ENCODE results near the gene ERP44. TPM values are rescaled to one million over a fixed set of nuclear protein-coding genes. Genes with fewer than 3 reads are reported as not detected.
"Not testable (repeated sequence)": the region's sequence is repeated elsewhere in the genome, so short reads cannot be mapped to it uniquely, and the experiment has no call there.

Gene ERP44
- total RNA-seq, 2 donors from 2014 or later, result 27.8 to 30.2 TPM

GRCh38 chr9:100011062-100011681 lies 87.6 kb downstream of the ERP44 start:
- intact Hi-C loops (cut with DNase I), result no loop called here
- H3K9ac ChIP-seq (ENCODE audit: low read depth in 2 of 2, low read length in 2 of 2), result no peak overlapping the region
- H3K9me3 ChIP-seq, result no peaks in the 10 kb centered on the region
- peak; percentile 28 for DNase-seq
- no peaks in the 10 kb centered on the region for H3K4me1 ChIP-seq
- H3K27me3 ChIP-seq, result no peaks in the 10 kb centered on the region
- no peak overlapping the region for H3K4me3 ChIP-seq
- H3K27ac ChIP-seq, result no peak overlapping the region
- TF ChIP-seq, protein P1, sequence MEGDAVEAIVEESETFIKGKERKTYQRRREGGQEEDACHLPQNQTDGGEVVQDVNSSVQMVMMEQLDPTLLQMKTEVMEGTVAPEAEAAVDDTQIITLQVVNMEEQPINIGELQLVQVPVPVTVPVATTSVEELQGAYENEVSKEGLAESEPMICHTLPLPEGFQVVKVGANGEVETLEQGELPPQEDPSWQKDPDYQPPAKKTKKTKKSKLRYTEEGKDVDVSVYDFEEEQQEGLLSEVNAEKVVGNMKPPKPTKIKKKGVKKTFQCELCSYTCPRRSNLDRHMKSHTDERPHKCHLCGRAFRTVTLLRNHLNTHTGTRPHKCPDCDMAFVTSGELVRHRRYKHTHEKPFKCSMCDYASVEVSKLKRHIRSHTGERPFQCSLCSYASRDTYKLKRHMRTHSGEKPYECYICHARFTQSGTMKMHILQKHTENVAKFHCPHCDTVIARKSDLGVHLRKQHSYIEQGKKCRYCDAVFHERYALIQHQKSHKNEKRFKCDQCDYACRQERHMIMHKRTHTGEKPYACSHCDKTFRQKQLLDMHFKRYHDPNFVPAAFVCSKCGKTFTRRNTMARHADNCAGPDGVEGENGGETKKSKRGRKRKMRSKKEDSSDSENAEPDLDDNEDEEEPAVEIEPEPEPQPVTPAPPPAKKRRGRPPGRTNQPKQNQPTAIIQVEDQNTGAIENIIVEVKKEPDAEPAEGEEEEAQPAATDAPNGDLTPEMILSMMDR (IDR thresholded peaks at IDR 0.05), result peak; percentile 63
- H3K36me3 ChIP-seq, result no peaks in the 10 kb centered on the region

DNA sequence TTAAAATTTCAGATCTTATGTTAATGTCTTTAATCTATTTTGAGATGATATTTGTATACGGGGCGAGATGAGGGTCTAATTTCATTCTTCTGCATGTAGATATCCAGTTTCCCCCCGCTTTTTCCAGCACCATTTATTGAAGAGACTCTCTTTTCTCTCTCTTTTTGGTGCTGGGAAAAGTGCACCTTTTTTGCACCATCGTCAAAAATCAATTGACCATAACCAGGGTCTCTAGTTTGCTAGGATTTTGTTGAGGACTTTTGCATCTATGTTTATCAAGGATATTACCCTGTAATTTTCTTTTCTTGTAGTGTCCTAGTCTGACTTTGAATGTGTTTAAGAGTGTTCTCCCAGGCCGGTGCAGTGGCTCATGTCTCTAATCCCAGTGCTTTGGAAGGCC lies 99.0 kb downstream of the ERP44 start:
- intact Hi-C loops (cut with DNase I), result no loop called here
- Histone ChIP-seq H3K9me3 (no peaks in the 10 kb centered on the region), H3K27ac (no peak overlapping the region), H3K9ac (ENCODE audit: low read depth in 2 of 2, low read length in 2 of 2) (no peak overlapping the region), H3K4me3 (no peak overlapping the region), H3K27me3 (no peaks in the 10 kb centered on the region), H3K36me3 (no peaks in the 10 kb centered on the region), H3K4me1 (no peaks in the 10 kb centered on the region)
- TF ChIP-seq, protein P1 (IDR thresholded peaks at IDR 0.05), result no peak
- DNase-seq, result no peak

GRCh38 chr9:99998866-99999265 lies 99.9 kb downstream of the ERP44 start:
- no peaks in the 10 kb centered on the region for H3K4me1 ChIP-seq
- no peak overlapping the region for H3K27ac ChIP-seq
- H3K36me3 ChIP-seq, result no peaks in the 10 kb centered on the region
- no peak for DNase-seq
- H3K4me3 ChIP-seq, result no peak overlapping the region
- H3K9ac ChIP-seq (ENCODE audit: low read depth in 2 of 2, low read length in 2 of 2), result no peak overlapping the region
- H3K9me3 ChIP-seq, result no peaks in the 10 kb centered on the region
- intact Hi-C loops (cut with DNase I), result no loop called here
- TF ChIP-seq, protein P1 (IDR thresholded peaks at IDR 0.05), result no peak
- H3K27me3 ChIP-seq, result no peaks in the 10 kb centered on the region

DNA sequence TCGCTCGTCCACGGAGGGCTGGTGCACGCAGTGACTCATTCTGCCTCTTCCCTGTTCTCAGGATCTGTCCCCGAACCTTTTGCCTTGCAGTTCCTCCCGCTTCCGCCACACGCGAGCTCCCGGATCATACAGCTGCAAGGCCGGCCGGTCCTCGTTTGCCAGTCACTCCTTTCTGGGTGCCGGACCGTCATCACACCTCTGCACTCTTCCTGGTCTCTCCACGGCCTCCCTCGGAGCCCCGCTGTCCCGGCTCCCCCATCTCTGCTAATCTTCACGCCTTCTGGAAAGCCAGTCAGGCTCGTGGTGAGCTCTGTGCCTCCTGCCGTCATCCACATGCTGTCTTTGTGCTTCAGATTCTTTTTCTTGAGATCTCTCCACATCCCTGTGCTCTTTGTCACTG lies 100.5 kb downstream of the ERP44 start:
- TF ChIP-seq, protein P1 (IDR thresholded peaks at IDR 0.05), result no peak
- intact Hi-C loops (cut with DNase I), result no loop called here
- DNase-seq, result no peak
- Histone ChIP-seq H3K4me3 (no peak overlapping the region), H3K4me1 (no peaks in the 10 kb centered on the region), H3K9ac (ENCODE audit: low read depth in 2 of 2, low read length in 2 of 2) (no peak overlapping the region), H3K27me3 (no peaks in the 10 kb centered on the region), H3K36me3 (no peaks in the 10 kb centered on the region), H3K9me3 (no peaks in the 10 kb centered on the region), H3K27ac (no peak overlapping the region)

GRCh38 chr9:99990508-99990907 lies 108.3 kb downstream of the ERP44 start:
- intact Hi-C loops (cut with DNase I), result not testable (repeated sequence)

DNA sequence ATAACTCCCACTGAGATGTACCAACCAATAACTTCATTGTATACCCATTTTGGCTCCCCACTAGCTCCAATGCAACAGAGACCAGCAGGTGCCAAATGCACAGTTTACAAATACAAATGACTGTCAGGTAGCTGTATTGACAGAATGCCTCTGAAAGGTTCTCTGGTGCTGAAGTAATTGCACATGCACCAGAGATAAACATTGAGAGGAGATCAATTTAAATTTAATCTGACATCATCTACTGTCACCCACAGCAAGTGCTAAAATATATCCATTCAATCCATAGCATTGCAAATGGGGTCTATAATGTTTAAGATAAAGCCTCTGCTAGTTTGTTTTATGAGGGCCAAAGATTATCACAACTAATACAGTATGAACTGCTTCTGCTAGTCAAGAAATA lies 112.2 kb downstream of the ERP44 start:
- no peak for DNase-seq
- H3K27ac ChIP-seq, result no peak overlapping the region
- H3K9ac ChIP-seq (ENCODE audit: low read depth in 2 of 2, low read length in 2 of 2), result no peak overlapping the region
- no peaks in the 10 kb centered on the region for H3K9me3 ChIP-seq
- H3K4me3 ChIP-seq, result no peak overlapping the region
- no peaks in the 10 kb centered on the region for H3K36me3 ChIP-seq
- TF ChIP-seq, protein P1 (IDR thresholded peaks at IDR 0.05), result no peak
- no peaks in the 10 kb centered on the region for H3K4me1 ChIP-seq
- H3K27me3 ChIP-seq, result no peaks in the 10 kb centered on the region
- intact Hi-C loops (cut with DNase I), result no loop called here

More at GRCh38 chr9:99990508-99990907, 108.3 kb downstream of the ERP44 start:
- not testable (repeated sequence) for DNase-seq; H3K27ac ChIP-seq; H3K9ac ChIP-seq (ENCODE audit: low read depth in 2 of 2, low read length in 2 of 2); H3K27me3 ChIP-seq; H3K36me3 ChIP-seq; H3K4me1 ChIP-seq; H3K4me3 ChIP-seq; H3K9me3 ChIP-seq

All from colonic mucosa (tissue), 4 donors.